Ishikawa (cell line): ENCODE data around the gene PUSL1.

Source experiments
- CEBPB ChIP-seq: IDR thresholded peaks from 2 replicates; pipeline ENCODE4 v1.6.1; 2012
- CREB1 ChIP-seq: IDR thresholded peaks from 2 replicates; pipeline ENCODE4 v1.6.1; 2012; ENCODE audit warnings: low read depth
- EGR1 ChIP-seq: IDR thresholded peaks from 2 replicates; pipeline ENCODE4 v1.6.1; 2012
- EP300 ChIP-seq: IDR thresholded peaks from 2 replicates; pipeline ENCODE4 v1.6.1; 2012; ENCODE audit warnings: borderline replicate concordance
- FOXM1 ChIP-seq: IDR thresholded peaks from 2 replicates; pipeline ENCODE4 v1.6.1; 2012; ENCODE audit warnings: low read depth, borderline replicate concordance
- MAX ChIP-seq: IDR thresholded peaks from 2 replicates; pipeline ENCODE4 v1.6.1; 2012
- NFIC ChIP-seq: IDR thresholded peaks from 2 replicates; pipeline ENCODE4 v1.6.1; 2012
- RAD21 ChIP-seq: IDR thresholded peaks from 2 replicates; pipeline ENCODE4 v1.6.1; 2012; ENCODE audit warnings: low read depth
- TAF1 ChIP-seq: IDR thresholded peaks from 2 replicates; pipeline ENCODE4 v1.6.1; 2012; ENCODE audit warnings: low read depth, mild to moderate bottlenecking
- TCF12 ChIP-seq: IDR thresholded peaks from 2 replicates; pipeline ENCODE4 v1.6.1; 2012; ENCODE audit warnings: low read depth
- TEAD4 ChIP-seq: IDR thresholded peaks from 2 replicates; pipeline ENCODE4 v1.6.1; 2012
- USF1 ChIP-seq: IDR thresholded peaks from 2 replicates; pipeline ENCODE4 v1.6.1; 2012
- YY1 ChIP-seq: IDR thresholded peaks from 2 replicates; pipeline ENCODE4 v1.6.1; 2012; ENCODE audit warnings: low read depth
- ZBTB7A ChIP-seq: IDR thresholded peaks from 2 replicates; pipeline ENCODE4 v1.6.1; 2012; ENCODE audit warnings: low read depth
- TF ChIP-seq, protein P1 (sequence below): IDR thresholded peaks from 2 replicates; pipeline ENCODE4 v1.6.1; 2012; ENCODE audit warnings: low read depth, mild to moderate bottlenecking

PUSL1 gene

DNA sequence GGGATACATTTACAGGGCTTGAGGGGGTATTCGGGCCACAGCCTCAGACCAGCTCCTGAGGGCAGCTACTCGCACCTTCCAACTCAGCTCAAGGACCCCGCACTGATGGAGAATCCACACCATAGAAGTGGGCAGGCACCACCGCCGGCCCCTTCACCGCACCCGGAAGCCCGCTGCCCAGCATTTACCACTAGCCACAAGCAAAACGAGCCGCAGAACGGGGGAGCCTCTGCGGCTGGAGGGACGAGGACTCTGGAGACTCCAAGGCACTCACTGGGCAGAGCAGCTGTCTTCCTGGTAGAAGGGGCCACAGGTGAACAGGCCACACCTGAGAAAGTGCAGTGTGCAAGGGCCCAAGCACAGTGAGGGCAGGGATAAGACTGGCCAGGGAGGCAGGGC, 40.1 kb upstream of the PUSL1 start:
- TF ChIP-seq TEAD4 (no peak), ZBTB7A (no peak), RAD21 (no peak)

DNA sequence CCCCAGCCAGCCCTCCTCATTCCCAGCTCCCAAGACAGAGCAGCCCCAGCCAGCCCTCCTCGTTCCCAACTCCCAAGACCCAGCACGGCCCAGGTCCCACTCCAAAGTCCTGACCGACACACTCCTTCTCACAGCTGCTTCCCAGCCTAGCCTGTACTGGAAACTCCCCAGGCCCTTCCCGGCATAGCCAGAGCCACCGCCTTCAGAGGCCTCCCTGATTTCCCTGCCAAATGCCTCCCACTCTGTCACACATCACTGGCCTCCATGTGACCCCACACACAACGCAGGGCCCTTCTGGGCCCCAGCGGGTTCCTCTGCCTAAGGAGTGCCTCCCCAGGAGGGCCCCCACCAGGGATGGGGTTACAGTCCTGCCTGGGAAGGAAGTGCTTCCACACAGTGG, 37.6 kb upstream of the PUSL1 start:
- TF ChIP-seq TEAD4 (no peak), NFIC (no peak)

DNA sequence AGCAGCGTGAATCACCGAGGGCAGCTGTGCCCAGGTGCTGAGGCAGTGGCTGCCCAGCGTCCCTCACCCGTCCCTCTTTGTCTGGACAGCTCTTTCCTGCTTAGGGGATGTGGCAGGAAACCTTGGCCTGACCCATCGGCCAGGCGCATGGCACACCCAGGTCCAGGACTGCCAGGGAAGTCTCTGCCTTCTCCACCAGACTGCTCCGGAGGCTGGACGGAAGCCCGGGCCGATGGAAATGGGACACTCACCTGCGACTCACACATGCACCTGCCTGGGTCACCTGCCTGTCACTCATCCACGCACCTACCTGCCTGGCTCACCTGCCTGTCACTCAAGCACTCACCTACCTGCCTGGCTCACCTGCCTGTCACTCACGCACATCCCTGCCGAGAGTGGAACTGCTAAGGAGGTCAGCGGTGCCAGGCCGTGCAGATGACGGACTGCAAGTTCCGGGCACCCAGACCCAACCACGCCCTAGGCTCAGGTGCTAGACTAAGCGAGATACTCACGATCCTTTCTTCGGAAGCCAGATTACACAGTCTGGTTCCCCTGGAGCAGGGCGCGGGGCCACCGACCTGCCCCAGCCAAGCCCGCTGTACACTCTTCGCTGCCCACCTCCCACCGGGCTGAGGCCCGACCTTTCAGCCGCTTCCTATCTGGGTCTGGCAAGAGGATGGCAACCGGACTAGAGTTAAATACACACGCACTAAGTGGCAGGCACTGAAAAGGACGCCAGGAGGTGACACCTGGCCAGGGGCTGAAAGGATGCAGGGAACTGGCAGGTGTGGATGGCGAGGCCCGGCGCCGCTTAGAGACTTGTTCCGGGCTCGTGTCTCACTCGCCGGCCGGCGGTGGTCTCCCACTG, 35.8 kb upstream of the PUSL1 start:
- TF ChIP-seq NFIC: no peak
- no peak for TF ChIP-seq RAD21
- TF ChIP-seq YY1: no peak
- TF ChIP-seq ZBTB7A: no peak
- no peak for TF ChIP-seq FOXM1
- peak; percentile 21; the same call in 1 of the 2 replicates for TF ChIP-seq MAX

- TF ChIP-seq TAF1: no peak
- TF ChIP-seq NFIC: no peak
- no peak for TF ChIP-seq RAD21
- TF ChIP-seq ZBTB7A: no peak
- no peak for TF ChIP-seq FOXM1
- TF ChIP-seq CREB1: no peak
- TF ChIP-seq EP300: no peak
- TF ChIP-seq MAX: no peak
- TF ChIP-seq, protein P1, sequence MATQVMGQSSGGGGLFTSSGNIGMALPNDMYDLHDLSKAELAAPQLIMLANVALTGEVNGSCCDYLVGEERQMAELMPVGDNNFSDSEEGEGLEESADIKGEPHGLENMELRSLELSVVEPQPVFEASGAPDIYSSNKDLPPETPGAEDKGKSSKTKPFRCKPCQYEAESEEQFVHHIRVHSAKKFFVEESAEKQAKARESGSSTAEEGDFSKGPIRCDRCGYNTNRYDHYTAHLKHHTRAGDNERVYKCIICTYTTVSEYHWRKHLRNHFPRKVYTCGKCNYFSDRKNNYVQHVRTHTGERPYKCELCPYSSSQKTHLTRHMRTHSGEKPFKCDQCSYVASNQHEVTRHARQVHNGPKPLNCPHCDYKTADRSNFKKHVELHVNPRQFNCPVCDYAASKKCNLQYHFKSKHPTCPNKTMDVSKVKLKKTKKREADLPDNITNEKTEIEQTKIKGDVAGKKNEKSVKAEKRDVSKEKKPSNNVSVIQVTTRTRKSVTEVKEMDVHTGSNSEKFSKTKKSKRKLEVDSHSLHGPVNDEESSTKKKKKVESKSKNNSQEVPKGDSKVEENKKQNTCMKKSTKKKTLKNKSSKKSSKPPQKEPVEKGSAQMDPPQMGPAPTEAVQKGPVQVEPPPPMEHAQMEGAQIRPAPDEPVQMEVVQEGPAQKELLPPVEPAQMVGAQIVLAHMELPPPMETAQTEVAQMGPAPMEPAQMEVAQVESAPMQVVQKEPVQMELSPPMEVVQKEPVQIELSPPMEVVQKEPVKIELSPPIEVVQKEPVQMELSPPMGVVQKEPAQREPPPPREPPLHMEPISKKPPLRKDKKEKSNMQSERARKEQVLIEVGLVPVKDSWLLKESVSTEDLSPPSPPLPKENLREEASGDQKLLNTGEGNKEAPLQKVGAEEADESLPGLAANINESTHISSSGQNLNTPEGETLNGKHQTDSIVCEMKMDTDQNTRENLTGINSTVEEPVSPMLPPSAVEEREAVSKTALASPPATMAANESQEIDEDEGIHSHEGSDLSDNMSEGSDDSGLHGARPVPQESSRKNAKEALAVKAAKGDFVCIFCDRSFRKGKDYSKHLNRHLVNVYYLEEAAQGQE: no peak
- no peak for TF ChIP-seq TCF12
- no peak for TF ChIP-seq EGR1
Measured at GRCh38 chr1:1273209-1273511, 35.2 kb upstream of the PUSL1 start.

- TF ChIP-seq, protein P1: no peak
- TF ChIP-seq ZBTB7A: peak; percentile 81
- TF ChIP-seq EGR1: peak; percentile 66; the same call in 1 of the 2 replicates
- no peak for TF ChIP-seq FOXM1
- peak; percentile 79 for TF ChIP-seq MAX
- TF ChIP-seq YY1: peak; percentile 97
- TF ChIP-seq EP300: peak; percentile 58; the same call in 1 of the 2 replicates
- TF ChIP-seq RAD21: no peak
- peak; percentile 80 for TF ChIP-seq TAF1
- no peak for TF ChIP-seq CREB1
- no peak for TF ChIP-seq CEBPB
- 0 out of 2 replicates have a peak, but pooled peaks have one; percentile 22 for TF ChIP-seq USF1
- TF ChIP-seq TEAD4: 0 out of 2 replicates have a peak, but pooled peaks have one; percentile 19
- peak; percentile 69; the same call in 1 of the 2 replicates for TF ChIP-seq TCF12
- no peak for TF ChIP-seq NFIC
Measured at GRCh38 chr1:1273512-1274298, 34.7 kb upstream of the PUSL1 start, which contains the start of gene UBE2J2. UBE2J2 (minus strand) TSS chr1:1273854; CDS start chr1:1267992, 5,862 bp downstream.

DNA sequence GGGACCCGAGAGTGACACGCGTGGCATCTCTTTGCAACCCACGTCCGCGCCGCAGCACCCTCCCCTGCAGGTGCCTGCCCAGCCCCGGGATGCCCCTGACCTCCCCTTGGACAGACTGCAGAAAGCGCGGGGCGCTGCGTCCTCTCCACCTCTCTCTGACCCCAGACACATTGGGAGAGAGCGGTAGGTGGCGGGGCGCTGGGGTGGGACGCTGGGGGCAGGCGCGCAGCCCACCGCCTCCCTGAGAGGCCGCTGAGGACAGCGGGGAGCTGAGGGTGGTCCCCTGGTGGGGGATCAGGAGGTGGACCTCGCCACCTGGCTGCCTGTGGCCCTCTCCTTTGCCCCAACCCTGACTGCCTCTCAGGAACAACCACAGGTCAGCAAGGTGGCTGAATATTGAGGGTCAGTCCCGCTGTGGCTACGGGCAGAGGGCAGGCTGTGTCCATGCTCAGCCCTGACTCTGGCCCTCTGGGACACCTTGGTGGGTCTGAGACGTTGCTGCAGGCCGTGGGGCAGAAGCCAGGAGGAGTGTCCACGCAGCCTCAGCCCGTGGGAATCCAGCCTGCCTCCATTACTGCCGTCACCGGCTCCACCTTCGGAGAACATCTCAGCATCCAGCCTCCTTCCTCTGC, 34.0 kb upstream of the PUSL1 start:
- TF ChIP-seq NFIC: no peak
- TF ChIP-seq EGR1: no peak
- TF ChIP-seq MAX: no peak
- TF ChIP-seq RAD21: no peak
- no peak for TF ChIP-seq USF1
- TF ChIP-seq YY1: no peak
- TF ChIP-seq CEBPB: no peak
- no peak for TF ChIP-seq ZBTB7A
- no peak for TF ChIP-seq TEAD4
